CD4-positive, alpha-beta T cell treated with Interleukin-4 for 4 hours (primary cell): Measurements from ENCODE around the gene ANGPT4.
A peak's percentile ranks its signal among the peaks of the same experiment; 100 is the strongest.
"Not testable (repeated sequence)": the region's sequence is repeated elsewhere in the genome, so short reads cannot be mapped to it uniquely, and the experiment has no call there.

ENCODE experiments used
- DNase-seq: peaks from one replicate; pipeline ENCODE4 v3.0.0-alpha.2; 2020

The ANGPT4 gene

GRCh38 chr20:904039-904545 lies 12.0 kb downstream of the ANGPT4 start:
- DNase-seq, result no peak

DNA sequence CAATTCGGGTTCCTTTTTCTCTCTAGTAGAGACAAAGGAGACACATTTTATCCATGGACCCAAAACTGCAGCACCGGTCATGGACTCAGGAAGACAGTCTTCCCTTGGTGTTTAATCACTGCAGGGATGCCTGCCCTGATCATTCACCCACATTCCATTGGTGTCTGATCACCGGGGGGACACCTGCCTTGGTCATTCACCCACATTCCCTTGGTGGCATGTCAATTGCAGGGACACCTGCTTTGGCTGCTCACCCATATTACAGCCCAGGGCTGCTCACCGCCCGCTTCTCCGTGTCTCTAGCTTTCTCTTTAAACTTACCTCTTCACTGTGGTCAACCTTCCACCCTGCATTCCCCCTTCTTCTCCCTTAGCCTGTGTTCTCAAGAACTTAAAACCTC lies 18.7 kb downstream of the ANGPT4 start:
- DNase-seq, result not testable (repeated sequence)

DNA sequence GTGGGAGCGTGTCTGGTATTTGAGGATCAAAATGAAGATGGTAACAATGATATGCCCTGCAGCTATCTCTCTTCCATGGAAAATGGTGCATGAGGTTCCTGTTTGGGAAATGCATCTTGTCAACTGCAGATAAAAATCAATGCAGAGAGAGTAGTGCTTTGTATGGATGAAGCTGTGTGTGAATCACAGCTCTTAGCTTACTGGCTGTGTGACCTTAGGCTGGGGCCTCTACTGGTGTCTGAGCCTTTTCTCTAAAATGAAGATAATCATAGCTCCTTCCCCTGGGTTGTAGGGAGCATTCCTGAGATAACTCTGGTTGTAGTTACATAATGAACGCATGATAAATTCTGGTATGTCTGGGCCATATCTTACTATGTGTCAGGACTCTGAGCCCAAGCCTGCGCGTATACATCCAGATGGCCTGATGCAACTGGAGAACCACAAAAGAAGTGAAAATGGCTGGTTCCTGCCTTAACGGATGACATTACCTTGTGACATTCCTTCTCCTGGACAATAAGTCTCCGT lies 19.6 kb downstream of the ANGPT4 start:
- no peak for DNase-seq

- not testable (repeated sequence) for DNase-seq
These were observed 23.8 kb downstream of the ANGPT4 start for GRCh38 chr20:892371-892770.

GRCh38 chr20:891706-892080 lies 24.4 kb downstream of the ANGPT4 start:
- no peak for DNase-seq

GRCh38 chr20:891058-891705 lies 25.0 kb downstream of the ANGPT4 start:
- DNase-seq, result no peak

- no peak for DNase-seq
These were observed 25.5 kb downstream of the ANGPT4 start for GRCh38 chr20:890666-891057.

DNA sequence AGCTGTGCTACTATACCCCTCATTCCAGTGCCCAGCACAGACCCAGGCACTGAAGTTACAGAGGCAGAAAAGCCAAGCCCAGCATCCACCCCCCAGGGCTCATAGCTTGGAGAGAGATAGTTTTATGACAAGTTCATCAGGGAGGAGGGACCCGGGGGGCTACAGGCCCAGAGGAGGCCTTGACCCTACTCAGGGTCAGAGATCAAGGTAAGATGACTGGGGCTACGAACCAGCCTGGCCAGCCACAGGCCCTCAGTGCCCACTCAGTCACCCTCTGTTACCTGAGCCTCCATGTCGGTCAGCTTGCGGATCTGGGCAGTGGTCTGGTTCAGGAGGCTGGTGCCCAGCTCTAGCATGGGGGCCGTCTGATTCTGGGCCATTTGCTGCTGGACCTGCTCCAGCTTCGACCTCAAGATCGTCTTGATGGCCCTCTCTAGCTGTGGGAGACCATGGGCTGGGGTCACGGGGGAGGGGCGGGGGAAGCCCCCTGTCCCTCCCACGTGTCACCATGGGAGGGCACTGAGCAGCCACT lies 26.1 kb downstream of the ANGPT4 start:
- no peak for DNase-seq

DNA sequence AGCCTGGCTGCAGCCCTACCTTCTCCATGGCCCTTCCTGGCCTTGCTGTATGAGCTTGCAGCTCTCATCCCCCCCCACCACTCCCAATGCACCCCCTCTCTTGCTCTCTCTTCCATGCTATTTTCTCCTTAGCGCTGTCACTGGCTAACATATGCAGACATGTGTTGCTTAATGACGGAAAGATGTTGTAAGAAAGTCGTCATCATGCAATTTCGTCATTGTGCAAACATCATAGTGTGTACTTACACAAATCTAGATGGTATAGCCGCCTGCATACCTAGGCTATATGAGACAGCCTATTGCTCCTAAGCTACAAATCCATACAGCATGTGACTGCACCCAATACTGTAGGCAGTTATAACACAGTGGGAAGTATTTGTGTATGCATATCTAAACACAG lies 27.0 kb downstream of the ANGPT4 start:
- no peak for DNase-seq

GRCh38 chr20:888057-888456 lies 28.1 kb downstream of the ANGPT4 start:
- DNase-seq, result no peak

DNA sequence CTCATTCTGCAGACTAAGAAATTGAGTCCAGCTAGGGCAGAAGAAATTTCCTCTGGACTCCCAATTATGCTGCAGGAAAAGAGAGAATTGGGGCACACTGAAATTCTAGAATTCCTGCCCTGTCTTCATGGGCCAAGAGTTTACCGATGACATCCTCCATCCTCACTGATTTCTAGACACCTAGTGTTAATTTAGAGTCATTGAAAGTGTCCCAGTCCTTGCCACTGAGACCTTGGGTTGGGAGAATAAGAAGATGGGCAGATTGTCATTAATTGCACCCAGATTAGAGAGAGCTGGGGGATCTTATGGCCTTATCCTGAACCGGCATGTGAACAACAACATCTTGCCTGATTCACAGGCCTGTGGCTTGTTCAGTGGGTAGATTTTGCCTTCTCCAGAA lies 29.0 kb downstream of the ANGPT4 start:
- DNase-seq, result no peak

DNA sequence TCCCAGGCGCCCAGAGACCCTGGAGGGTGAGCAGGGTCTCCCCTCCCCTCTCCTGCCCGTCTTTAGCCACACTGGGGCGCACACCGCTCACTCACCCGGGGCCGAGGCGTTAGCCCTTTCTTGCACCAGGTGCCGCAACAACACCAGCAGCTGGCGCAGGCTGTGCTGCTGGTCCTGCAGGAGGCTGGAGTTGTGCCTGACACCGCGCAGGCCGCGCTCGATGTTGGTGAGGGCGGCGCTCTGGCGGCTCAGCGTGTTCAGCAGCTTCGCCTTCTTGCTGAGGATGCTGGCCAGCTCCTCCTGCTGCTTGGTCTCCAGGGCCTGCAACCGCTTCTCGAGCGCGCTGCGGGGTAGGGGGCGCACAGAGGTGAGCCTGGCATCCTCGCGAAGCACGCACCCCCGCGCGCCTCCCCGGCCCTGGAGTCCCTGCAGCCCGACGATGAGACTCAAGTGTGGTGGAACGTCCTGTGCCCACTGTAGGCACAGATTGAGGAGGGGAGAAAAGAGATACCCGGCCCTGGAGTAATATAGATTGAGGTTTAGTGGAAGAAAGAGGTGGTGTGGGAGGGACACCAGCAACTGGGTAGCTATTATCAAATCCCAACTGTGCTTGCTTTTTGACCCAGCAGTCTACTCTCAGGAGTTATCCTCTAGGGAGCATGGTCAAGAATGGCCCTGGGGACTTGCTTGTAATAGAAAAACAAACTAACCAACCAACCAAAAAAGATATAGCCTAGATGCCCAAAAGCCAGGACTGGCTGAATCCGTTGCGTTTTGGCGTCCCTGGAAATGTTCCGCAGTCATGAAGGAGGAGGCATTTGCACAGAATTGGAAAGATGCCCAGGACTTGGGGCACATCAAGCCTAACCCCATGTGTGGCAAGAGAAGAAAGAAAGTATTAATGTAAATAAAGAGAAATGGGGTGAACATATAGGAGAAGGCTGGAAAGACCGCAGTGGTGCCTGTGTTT lies 30.9 kb downstream of the ANGPT4 start:
- DNase-seq, result no peak

DNA sequence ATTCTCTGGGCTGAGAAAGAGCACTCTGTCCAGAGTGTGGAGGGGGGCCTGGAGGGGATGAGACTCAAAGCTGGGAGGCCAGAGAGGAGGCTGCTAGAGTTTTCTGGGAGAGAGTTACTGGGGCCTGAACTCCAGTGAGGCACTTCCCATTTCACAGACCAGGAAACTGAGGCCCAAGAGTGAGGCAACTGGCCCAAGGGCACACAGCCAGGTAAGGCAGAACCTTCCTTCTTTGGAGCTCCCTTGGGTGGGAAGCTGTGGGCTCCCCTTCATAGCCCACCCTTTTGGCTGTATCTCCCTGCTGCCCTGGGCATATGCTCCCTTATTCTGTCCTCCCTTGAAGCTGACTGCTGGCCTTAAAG lies 34.4 kb downstream of the ANGPT4 start:
- no peak for DNase-seq

- no peak for DNase-seq
These were observed 34.9 kb downstream of the ANGPT4 start for GRCh38 chr20:881051-881782.

DNA sequence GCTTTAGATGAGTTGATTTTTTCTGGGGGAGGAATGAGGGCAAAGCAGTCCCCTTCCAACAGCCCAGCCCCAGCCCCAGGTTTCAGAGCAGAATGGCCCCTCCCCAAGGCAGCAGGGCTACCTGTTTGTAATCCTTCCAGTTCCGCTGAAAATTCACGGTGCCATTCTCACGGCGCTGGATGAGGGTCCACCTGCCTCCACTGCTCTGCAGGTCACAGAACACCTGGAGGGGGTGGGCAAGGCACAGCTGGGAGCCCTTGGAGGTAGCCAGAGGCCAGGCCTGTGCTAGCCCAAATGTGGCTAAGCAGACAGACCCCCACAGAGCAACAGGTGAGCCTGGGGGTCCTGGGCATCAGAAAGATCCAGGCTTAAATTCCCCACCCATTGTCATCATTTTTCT lies 36.5 kb downstream of the ANGPT4 start:
- no peak for DNase-seq

- DNase-seq, result peak; percentile 6
These were observed 37.4 kb downstream of the ANGPT4 start for GRCh38 chr20:878511-879307.

DNA sequence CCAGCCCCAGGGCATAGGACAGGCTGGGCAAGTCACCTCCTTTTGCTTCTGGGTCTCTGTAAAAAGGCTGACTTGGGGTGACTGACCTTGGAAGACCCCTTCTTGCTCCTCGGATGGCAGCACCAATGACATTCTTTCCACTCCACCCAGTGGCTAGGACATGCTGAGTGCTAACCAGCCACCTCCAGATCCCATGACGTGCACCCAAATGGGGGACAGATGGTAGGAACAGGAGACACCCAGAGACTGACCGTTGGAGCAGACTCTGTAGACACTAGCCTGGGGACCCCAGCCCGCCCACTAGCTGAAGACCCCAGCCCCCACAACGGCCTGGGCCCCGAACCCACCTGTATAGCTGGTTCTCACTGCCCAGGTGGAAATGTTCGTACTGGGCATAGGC lies 38.3 kb downstream of the ANGPT4 start:
- DNase-seq, result no peak

DNA sequence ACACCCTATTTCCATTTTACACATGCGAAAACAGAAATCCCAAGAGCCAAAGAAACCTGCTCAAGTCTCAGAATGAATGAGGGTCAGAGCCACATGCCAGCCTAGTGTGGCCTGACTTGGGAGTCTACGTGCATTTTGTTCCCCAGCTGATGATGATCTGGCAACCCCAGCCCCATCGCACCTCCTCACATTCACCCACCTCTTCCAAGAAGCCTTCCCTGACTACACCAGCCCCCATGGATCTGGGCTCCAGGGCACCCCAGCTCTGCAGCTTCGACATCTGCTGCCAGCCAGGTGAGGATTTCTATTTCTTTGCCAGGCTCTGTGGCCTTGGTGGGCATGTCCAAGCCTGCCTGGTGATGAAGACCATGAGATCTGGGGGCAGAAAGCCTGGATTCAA lies 41.0 kb downstream of the ANGPT4 start:
- DNase-seq, result no peak

DNA sequence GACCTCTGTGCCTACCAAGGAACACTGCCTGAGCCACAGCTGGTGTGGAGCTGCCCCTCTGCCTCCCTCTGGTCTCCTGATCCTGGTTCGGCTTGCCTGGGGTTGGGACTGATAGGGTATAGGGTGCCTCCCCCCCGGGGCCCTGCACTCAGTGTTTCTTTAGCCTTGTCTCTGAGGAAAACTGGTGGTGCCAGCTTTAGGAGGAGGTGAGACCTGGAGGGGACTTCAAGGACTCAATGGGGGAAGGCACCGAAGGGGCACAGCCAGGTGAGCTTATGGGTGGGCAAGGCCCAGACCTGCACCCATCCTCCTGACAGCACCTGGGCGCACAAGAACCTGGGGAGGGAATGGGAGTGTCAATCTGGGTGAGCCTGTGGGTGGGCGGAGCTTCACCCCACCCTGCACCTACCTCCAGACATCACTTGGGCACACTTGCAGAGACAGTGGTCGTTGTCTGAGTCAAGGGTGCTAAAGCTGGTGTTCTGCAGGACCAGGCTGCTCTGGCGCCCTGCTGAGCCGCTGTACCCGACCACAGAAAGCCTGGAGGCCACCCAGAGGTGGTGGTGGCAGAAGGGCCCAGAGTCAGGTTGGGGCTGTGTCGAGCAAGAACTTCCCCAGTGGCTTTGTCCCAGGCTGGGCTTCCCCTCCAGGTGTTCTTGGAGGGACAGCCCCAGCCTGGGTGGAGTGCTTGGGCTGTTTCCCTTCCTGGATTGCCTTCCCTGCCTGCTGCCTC lies 42.1 kb downstream of the ANGPT4 start:
- no peak for DNase-seq

DNA sequence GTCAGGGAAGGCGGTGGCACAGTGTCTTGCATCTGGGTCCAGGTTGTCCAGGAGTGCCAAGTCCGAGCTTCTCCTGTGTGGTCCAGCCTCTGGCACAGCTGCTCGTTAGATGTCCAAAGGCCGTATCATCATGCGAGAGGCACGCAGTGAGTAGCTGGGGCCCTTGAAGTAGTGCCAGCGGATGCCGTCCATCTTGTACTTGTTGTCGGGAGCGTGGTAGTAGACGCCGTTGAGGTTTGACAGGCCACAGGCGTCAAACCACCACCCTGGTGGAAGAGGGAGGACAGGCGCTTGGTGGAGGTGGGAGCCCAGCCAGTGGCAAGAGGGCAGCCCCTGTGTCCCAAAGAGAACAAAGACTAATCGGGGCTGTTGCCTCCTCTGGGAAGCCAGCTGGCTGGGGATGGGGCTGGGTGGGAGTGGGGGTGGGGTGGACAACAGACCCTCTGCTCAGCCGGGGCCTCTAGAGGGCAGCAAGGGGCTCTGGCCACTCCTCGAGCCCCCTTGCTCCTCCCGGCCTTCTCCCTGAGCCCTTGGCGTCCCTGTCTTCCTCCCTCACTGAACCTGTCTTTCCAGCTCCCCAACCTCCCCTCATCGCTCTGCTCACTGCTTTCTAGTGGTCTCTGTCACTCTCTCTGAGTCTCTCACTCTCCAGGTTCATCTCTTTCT lies 43.1 kb downstream of the ANGPT4 start:
- DNase-seq, result no peak

DNA sequence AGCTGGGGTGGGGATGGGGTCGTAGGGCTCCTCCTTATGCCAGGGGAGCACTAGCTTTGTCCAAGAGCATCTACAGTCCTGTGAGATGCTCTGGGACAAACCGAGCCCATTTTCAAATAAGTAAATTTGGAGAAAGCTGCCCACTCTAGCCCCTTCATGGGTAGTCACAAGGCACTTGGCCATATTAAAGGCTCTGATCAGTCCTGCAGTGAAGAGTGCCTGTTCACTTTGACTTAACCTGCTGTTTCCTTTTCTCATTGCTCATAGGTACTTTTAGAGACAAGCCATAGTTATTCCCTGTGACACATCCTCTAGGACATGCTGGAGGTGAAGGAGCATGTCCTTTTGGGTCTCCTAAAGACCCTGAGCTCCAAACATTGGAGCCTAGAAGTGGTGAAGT lies 44.2 kb downstream of the ANGPT4 start:
- DNase-seq, result no peak
